ENCODE data around the gene BTK.

Gene BTK

DNA sequence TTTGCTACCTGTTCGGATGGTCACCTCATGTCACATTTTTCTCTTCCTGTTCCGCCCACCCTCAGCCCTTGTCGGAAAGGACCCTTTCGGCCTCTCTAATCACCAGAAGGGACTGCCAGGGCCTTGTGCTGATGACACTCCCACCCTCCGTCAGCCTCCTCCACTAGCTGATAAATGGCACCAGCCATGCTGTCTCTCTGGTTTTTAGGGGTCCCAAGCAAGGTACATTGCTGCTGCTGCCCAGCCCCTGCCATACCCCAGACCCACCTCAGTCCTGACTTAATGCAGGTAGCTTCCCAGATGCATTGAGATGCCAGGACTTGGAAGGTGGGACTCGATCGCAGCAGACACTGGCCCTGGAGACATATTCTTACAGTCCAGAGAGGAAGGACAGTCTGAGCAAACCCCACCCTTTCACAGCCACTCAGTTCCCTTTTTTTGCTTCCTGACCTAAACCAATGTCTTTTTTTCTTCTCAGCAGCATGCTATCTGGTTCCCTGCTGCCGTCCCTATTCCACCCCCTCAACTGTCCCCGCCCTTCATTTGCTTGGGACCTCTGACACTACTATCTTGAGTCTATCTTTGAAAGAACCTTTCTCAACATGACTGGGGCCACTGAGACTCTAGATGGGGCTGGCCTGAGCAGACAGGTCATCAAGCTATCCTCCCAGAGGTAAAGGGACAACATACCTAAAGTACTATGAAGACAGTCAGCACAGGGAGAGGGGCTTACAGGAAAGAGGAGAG is at the start of gene BTK:
TSS of gene BTK (minus strand) at position 397 of the 747 bp plus-strand sequence. CDS start 10,907 bp downstream, outside the sequence.
- DNase-seq (ENCODE audit: low read depth) = no peak

GRCh38 chrX:101430457-101431078 is 44.6 kb upstream of the BTK start:
- peak; percentile 67 for DNase-seq (ENCODE audit: low read depth)

DNA sequence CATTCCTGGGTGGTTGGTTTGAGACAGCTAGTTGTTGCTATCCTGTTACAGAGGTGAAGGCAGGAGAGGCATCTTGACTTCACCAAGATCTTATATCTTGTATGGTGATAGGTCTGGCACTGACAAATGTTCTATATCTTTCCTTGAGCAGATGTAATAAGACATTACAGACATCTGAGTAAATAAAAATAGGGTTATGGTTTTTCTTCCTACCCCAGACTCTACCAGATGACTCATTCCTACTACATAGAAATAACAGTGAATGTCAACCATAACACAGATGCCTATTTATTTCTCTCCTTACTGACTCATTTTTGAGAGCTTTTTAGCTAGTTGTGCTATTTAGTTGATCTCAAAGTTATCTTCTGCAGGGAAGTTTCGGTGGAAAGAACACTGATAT is 43.9 kb upstream of the BTK start:
- DNase-seq (ENCODE audit: low read depth) = peak; percentile 71

GRCh38 chrX:101427954-101428353 is 42.0 kb upstream of the BTK start:
- no peak for DNase-seq (ENCODE audit: low read depth)

GRCh38 chrX:101419489-101419888 is 33.5 kb upstream of the BTK start:
- no peak for DNase-seq (ENCODE audit: low read depth)

DNA sequence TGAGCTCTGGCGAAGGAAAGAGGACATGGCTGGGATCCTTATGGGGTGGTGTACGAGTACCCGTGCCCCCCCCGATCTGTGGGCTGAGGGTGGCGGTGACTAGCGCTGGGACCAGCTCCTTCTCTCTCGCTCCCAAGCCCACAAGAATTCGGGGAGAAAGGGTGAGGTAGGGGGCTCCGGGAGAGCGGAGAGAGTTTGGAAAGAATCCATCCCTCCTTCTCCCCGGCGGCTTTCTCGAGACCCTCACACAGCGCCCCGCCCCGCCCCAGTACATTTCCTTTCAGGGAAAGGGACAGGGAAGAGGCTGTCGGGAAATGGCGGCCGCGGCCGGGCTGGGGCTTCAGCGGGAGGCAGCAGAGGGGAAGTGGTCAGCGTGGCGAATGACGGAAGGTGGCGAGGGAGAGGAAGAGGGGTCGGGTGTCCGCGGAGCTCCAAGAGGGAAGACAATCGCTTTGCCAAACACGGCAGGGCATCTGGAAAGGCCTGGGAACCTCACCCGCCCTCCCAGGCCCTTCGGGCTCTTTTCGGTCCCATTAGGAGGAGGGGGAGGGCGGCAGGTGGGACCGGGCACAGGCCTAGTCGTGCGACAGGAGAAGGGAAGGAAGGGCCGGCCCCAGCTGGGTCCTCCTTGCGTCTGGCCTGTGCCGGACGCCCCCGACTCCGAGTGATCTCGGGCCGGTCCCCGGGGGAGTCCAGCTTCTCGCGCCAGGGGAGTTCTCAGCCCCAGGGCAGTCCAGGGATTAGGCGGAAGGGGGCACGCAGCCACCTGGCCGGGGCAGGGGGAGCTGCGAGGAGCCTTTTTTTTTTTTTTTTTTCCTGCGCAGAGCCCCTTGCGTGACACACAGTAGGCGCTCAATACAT is 32.2 kb upstream of the BTK start:
- peak; percentile 25 for DNase-seq (ENCODE audit: low read depth)

DNA sequence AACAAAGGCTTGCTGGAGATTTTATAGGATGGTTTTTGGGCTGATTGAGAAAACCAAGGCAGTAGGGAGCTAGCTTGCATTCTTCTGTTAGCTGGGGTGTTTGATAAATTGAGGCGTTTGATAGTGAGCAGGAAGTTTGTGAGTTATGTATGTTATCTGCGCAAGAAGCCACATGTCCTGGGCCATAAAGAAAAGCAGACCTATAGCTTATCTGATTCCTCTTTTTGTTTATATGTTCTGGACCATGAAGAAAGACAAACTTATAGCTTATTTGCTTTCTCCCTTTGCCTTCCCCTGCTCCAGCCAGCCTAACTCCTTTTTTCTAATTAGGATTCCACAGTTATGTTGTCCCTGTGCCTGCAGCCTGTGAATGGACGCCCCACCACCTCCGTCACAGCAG is 31.2 kb upstream of the BTK start:
- DNase-seq (ENCODE audit: low read depth) = no peak

DNA sequence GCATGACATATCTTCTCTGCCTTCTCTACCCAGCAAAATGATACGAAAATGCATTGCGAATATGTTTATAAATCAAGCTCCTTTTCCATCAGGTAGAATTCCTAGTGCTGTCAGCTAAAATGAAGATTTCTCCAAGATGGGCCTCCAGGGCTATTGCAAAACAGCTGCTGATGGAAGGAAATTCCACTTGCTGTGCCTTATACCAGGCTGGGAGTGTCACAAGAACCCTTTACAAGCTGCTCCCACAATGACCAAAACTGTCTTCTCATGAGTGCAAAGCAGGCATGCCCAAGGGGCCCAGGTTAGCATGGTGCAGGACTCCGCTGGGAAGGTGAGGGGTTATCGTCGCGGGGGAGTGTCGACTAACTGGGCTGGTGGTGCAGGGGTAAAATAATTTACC is 30.7 kb upstream of the BTK start:
- no peak for DNase-seq (ENCODE audit: low read depth)

GRCh38 chrX:101415180-101416145 is 29.5 kb upstream of the BTK start:
- DNase-seq (ENCODE audit: low read depth) = peak; percentile 81

GRCh38 chrX:101411984-101412383 is 26.0 kb upstream of the BTK start:
- no peak for DNase-seq (ENCODE audit: low read depth)

DNA sequence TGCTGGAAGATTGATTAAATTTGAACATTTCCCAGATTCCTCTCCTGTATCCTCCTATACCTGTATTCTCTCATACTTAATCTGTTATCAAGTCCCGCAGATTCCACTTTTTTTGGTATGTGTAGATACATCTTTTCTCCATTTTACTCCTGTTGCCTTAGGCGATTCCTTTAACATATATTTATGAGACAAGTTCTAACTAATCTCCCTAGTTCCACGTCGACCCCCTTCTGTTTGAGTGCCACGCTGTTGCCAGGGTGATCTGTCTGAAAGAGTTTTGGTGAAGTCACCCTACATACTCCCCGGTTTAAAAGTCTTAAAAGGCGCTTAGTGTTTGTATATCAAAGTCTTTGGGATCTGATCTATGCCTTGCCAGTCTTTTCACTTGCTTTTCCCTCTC is 24.5 kb upstream of the BTK start:
- DNase-seq (ENCODE audit: low read depth) = peak; percentile 16

GRCh38 chrX:101409043-101409442 is 23.1 kb upstream of the BTK start:
- no peak for DNase-seq (ENCODE audit: low read depth)

GRCh38 chrX:101408532-101408841 is 22.5 kb upstream of the BTK start:
- DNase-seq (ENCODE audit: low read depth) = no peak

GRCh38 chrX:101407748-101408531 is 21.9 kb upstream of the BTK start, which contains the start of the genes GLA and HNRNPH2:
GLA (minus strand) TSS chrX:101407925; CDS start chrX:101407903, 22 bp downstream.
HNRNPH2 (plus strand) TSS chrX:101408222; CDS start chrX:101411989, 3,767 bp downstream.
- DNase-seq (ENCODE audit: low read depth) = peak; percentile 98

DNA sequence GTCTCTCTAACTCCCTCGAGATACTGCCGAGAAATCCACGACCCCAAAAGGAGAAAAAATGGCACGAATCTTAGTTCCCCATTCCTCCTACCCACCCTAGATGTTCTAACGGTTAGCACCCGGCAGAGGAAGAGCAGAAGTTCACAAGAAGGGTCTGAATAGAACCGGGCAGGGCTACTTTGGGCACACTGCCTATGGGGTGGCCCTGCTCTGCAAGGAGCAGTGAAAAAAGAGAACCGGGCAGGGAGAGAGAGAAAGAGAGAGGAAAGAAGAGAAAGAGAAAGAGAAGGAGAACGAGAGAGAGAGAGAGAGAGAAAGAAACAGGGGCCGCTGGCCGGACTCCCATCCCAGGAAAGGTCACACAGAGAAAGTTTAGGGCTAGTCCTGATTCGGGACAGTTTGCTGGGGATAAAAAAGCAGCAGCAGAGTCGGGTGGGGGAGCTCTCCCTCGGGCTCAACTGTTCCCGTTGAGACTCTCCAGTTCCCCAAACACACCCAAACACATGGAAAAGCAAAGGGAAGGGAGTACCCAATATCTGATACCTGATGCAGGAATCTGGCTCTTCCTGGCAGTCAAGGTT is 21.3 kb upstream of the BTK start:
- no peak for DNase-seq (ENCODE audit: low read depth)

DNA sequence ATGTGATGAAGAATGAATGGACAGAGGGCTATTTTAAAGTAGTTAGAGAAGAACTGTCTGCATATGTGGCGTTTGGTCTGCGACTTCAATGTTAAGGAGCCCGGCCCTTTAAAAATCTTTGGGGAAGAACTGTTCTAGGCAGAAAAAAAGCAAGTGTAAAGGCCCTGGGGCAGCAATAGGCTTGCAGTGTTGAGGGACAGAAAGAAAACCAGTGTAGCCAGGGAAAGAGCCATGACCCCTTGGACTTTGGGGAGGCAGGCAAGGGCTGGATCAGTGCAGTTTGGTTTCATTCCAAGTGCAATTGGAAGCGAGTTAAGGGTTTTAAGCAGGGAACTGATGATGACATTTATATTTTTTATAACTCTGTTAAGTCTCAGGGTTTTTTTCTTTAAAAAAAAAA is 13.8 kb upstream of the BTK start:
- DNase-seq (ENCODE audit: low read depth) = no peak

- DNase-seq (ENCODE audit: low read depth) = no peak
Measured at GRCh38 chrX:101398694-101399093, 12.7 kb upstream of the BTK start.

DNA sequence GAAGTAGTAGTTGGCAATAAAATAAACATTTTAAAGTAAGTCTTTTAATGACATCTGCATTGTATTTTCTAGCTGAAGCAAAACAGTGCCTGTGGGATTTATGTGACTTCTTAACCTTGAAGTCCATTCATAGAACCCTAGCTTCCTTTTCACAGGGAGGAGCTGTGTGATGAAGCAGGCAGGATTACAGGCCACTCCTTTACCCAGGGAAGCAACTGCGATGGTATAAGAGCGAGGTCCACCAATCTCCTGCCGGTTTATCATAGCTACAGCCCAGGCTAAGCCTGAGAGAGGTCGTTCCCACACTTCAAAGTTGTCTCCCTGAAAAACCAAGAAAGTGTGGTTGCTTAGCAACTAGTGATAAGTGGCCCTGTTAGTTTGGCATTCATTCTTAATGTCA is 11.8 kb upstream of the BTK start:
- peak; percentile 54 for DNase-seq (ENCODE audit: low read depth)

DNA sequence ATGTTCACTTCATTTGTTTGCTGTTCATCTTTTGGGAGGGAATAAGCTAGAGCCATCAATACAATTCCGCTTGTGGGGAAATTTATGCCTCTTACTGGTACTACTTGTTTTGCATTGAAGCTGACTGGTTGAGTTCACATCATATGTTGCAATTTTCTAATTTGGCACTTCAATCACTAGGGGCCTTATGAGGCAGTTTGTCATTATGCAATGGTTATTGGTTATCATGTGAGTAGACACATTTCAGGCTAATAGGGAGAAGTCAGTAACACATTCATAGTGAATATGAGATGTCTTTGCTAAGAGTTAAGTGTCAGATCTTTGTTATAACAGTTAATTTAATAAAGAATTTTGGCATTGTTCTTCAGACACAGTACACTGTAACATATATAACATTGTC is 9.8 kb upstream of the BTK start:
- peak; percentile 44 for DNase-seq (ENCODE audit: low read depth)

DNA sequence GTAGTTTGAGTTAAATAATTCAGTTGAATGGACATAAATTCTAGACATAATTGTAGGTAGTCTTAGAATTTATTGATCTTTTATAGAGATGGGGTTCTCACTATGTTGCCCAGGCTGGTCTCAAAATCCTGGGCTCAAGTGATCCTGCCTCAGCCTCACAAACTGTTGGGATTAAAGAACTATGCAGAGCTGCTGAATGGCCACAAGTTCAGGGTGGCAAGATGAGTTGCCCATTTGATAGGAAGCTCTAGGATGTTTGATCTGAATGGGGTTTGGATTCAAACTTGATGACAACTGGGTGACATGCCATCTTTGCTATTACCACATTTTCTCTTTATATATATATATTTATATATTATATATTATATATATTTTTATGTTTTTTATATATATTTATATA is 8.4 kb upstream of the BTK start:
- DNase-seq (ENCODE audit: low read depth) = no peak

All from iris pigment epithelial cell (primary cell).